Activated naive CD8-positive, alpha-beta T cell treated with anti-CD3 and anti-CD28 coated beads, Interleukin-2, amount 50 U/mL, for 24 hours (primary cell): ENCODE results near the gene ELP5.
"Not testable (repeated sequence)": the region's sequence is repeated elsewhere in the genome, so short reads cannot be mapped to it uniquely, and the experiment has no call there.

Experiments used
- ATAC-seq: fragments of 150-1000 bp; cut with Tn5 transposase; one replicate; pipeline ENCODE4 v1.10.0; 2021
- DNase-seq: peaks from one replicate; pipeline ENCODE4 v3.0.0; 2021
- H3K27ac Mint-ChIP-seq: one replicate; pipeline ENCODE4 v1.8.0; 2021; ENCODE audit warnings: mild to moderate bottlenecking, mixed read lengths
- H3K27me3 Mint-ChIP-seq: one replicate; pipeline ENCODE4 v1.8.0; 2021; ENCODE audit warnings: mixed read lengths
- H3K36me3 Mint-ChIP-seq: one replicate; pipeline ENCODE4 v1.8.0; 2021; ENCODE audit warnings: low read depth, mixed read lengths
- H3K4me1 Mint-ChIP-seq: one replicate; pipeline ENCODE4 v1.8.0; 2021; ENCODE audit warnings: mixed read lengths
- H3K4me3 Mint-ChIP-seq: one replicate; pipeline ENCODE4 v1.8.0; 2021; ENCODE audit warnings: mild to moderate bottlenecking, moderate library complexity, mixed read lengths
- H3K9me3 Mint-ChIP-seq: one replicate; pipeline ENCODE4 v1.8.0; 2021; ENCODE audit warnings: mixed read lengths

Gene ELP5

DNA sequence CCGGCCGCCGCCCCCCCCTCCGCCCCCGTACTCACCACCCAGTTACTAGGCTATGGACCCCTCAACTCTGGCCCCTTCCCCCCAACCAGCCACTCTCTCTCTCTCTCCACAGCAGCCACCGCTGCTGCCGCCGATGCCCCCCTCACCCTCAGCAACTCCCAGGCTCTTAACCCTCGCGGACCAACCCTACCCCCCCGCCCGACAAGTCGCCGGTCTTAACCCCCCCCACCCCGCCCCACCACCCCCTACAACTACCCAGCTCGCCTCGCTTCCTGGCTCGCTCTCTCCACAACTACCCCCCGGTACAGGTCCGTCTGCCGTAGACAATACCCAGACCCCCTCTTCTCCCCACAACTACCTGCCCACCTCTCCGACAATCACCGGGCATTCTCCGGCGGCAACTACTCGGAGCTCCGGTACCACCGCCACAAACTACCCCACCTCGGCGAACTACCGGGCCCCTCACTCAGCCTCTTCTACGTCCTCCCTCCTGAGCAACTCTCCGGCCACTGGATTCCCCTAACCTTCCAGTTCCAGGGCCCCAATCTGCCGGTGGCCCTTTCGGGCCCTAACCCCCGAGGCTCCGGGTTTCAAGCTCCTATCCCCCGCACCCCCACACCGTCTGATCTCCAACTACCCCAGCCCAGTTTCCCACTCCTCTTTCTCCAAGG lies 13.5 kb upstream of the ELP5 start:
- Mint-ChIP-seq H3K4me3 (peak overlapping the region; percentile 88), H3K4me1 (peaks cover 70% of the 10 kb centered on the region), H3K9me3 (no peaks in the 10 kb centered on the region), H3K36me3 (peaks cover 41% of the 10 kb centered on the region), H3K27ac (peak overlapping the region; percentile 97), H3K27me3 (peaks cover 4% of the 10 kb centered on the region)
- DNase-seq = peak; percentile 47
- no peak for ATAC-seq

DNA sequence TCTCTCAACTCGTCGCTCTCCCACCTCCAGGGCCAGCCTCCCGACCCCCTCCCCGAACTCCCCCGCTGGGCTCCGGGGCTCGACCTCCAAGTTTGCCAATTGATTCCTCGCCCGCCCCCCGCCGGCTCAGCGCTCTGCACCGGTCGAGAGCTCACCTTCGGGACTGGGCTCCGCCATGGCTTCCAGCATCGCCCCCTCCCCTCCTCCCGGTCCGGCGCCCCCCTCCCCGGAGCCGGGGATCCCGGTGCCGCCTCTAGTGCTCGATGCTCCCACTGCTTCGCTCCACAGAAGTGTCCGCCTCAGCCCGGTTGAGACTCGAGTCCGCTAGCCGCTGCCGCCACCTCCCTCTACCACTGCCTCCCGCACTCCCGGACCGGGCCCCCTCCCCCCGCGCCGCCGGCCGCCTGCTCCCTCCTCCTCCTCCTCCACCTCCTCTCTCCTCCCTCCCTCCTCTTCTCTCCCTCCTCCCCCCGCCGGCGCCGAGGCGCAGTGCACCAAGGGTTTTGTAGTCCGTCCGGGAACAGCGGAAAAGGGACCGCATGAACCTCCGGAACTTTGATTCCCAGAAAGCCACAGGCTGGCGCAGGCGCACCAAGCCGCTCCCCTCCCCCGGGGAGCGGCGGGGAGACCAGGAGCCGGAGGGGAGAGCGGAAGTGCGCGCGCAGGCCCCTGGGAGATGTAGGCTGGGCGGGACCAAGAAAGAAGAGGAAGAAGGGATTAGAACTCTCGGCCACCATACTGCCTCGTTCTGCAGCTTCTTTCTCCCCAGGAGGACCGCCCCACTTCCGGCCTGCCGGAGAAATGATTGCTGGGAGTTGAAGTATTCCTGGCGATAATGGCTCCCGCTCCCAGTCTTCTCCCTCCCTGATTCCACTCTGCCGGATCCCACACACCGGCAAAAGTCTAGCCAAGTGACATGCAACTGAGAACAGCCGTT lies 12.7 kb upstream of the ELP5 start, which contains the start of gene PHF23:
PHF23 (minus strand) TSS at position 367 of the 937 bp plus-strand sequence; CDS start at position 189, 178 bp downstream.
- peaks cover 67% of the 10 kb centered on the region for H3K4me1 Mint-ChIP-seq

DNA sequence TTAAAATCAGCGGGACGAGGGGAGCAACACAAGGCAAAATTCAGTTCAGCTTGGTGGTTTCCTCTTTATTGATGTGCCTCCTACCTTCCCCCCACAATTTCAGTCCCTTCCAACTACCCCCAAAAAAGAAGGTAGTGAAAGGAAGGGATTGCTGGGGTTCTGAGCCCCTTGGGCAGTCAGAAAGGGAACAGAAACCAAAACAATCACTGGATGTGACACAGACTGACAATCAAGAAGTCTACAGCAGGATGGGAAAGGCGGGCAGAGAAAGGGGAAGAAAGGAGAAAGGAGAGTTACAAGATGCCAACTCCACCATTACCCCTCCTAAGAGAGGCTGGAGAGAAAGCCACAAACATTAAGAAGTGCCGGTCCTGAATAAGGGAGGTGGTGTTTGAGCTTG lies 11.6 kb upstream of the ELP5 start:
- no peak for DNase-seq
- peak overlapping the region; percentile 88 for H3K4me3 Mint-ChIP-seq
- peaks cover 38% of the 10 kb centered on the region for H3K36me3 Mint-ChIP-seq
- ATAC-seq = no peak
- H3K9me3 Mint-ChIP-seq = no peaks in the 10 kb centered on the region
- peak overlapping the region; percentile 97 for H3K27ac Mint-ChIP-seq
- H3K27me3 Mint-ChIP-seq = peaks cover 1% of the 10 kb centered on the region
- H3K4me1 Mint-ChIP-seq = peaks cover 56% of the 10 kb centered on the region

More for the DNA sequence above, 12.7 kb upstream of the ELP5 start, which contains the start of gene PHF23:
- Mint-ChIP-seq H3K27ac (peak within 1 kb of the TSS; percentile 97), H3K9me3 (no peaks in the 10 kb centered on the region), H3K4me3 (peak within 1 kb of the TSS; percentile 88), H3K36me3 (peaks cover 40% of the 10 kb centered on the region), H3K27me3 (peaks cover 3% of the 10 kb centered on the region)
- ATAC-seq (peak; percentile 68), DNase-seq (peak; percentile 98)

DNA sequence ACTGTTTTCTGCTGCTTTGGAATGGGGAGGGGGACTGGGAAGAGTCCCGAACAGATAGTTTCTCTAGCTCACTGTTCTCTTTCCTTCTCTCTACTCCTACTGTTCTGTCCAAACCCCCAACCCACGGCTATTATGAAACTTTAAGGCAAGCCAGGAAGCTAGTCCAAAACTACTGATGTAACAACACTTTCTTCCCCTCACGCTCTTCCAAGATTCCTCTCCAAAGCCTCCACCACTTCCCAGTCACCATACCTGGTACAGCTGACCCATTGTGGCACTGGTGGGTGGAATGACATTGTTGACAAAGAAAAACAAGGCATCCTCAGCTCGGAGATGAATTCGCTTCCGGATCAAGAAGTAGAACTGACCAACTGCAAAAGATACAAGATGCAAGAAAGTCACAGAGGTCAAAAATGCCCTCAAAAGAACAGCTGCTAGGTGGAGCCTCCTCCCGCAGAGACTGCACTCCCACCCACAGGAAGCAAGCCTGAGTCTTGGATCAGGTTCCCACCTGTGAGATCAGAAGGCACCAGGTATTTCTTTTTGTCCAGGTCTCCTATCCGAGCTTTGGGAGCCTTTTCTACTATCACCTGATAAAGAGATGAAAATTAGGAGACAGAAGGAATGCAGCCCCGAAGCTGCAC lies 10.8 kb upstream of the ELP5 start:
- Mint-ChIP-seq H3K27me3 (peaks cover 1% of the 10 kb centered on the region), H3K4me1 (peaks cover 48% of the 10 kb centered on the region), H3K27ac (peak overlapping the region; percentile 97), H3K4me3 (peak overlapping the region; percentile 88), H3K9me3 (no peaks in the 10 kb centered on the region), H3K36me3 (peaks cover 32% of the 10 kb centered on the region)
- no peak for ATAC-seq
- no peak for DNase-seq

DNA sequence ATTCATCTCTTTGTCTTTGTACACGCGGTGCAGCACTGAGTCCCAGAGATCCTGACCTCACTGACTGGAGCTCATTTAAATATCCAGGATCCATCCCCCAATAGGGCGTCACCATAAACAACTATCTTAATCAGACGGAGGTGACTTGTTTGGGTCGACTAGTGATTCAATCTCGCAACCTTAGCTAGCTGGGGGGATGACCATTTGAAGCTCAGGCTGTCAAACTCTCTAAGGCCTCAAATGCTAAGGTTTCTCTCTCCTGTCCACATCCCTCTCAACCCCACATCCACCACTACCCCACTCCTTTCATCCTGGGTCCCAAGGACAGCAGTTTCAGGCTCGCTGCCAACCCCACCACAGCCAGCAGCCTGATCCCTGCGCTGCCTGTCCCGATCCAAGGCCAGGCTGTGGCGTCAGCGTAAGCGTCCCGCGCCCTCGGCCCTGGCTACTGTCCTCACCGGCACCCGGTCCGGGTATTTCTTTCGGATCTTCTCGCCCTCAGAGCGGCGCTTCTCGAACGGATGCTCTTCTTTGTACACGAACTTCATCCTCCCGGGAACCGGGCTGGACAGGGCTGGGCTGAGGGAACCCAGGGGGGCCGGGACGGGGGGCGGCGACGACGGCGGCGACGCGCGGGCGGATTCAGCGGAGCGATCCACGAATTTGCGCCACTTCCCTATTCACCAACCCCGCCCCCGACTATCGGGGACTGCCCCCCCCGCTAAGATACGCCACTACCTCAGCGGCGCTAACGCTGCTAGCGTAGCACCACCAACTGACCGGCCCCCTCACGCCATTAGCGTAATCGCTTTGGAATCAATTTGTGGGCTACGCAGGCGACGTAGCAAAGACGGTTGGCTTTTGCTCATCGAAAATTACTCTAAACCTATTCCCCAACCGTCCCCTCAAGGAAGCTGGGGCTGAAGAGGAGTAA lies 10.0 kb upstream of the ELP5 start, which contains the start of gene GABARAP:
GABARAP (minus strand) TSS at position 667 of the 934 bp plus-strand sequence; CDS start at position 548, 119 bp downstream.
- H3K4me3 Mint-ChIP-seq = peak within 1 kb of the TSS; percentile 88
- H3K9me3 Mint-ChIP-seq = no peaks in the 10 kb centered on the region
- peaks cover 44% of the 10 kb centered on the region for H3K4me1 Mint-ChIP-seq
- peak within 1 kb of the TSS; percentile 97 for H3K27ac Mint-ChIP-seq
- H3K27me3 Mint-ChIP-seq = peaks cover 1% of the 10 kb centered on the region
- DNase-seq (peak; percentile 94), ATAC-seq (peak; percentile 9)
- H3K36me3 Mint-ChIP-seq = peaks cover 34% of the 10 kb centered on the region

DNA sequence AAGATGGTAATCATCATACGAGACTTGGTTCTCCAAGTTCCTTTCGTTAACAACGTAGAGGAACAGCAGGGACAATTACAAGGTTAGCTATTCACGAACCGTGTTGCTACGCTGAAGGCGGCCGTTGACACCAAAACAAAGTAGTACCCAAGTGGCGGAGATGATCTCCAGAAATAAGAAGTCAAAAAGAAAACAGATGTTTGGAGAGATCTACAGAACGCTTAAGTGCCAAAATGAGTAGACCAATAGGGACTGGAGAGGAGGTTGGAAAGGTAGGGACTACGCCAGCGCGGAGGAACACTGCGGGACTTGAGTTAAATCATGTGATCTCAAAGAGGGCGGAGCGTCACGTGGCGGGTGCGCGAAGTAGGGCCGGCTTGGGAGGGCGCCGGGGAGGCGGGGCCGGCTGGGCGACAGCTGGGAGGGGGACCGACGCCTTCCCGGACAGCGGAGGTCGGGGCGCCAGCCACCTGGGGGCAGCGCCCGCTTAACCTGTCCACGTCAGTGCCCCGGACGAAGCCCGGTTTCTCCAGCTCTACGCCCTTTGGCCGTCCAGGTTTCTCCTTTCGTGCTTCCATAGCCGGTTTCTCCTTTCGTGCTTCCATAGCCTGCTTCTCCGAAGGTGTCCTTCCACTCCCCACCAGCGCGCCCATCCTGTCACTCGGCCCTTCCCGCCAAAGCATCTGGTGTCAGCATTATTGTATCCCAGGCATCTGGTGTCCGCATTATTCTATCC lies 9.1 kb upstream of the ELP5 start:
- Mint-ChIP-seq H3K27ac (peak overlapping the region; percentile 97), H3K27me3 (peaks cover 1% of the 10 kb centered on the region), H3K4me3 (peak overlapping the region; percentile 88), H3K36me3 (peaks cover 35% of the 10 kb centered on the region), H3K4me1 (peaks cover 40% of the 10 kb centered on the region), H3K9me3 (no peaks in the 10 kb centered on the region)
- peak; percentile 51 for ATAC-seq
- DNase-seq = peak; percentile 93

DNA sequence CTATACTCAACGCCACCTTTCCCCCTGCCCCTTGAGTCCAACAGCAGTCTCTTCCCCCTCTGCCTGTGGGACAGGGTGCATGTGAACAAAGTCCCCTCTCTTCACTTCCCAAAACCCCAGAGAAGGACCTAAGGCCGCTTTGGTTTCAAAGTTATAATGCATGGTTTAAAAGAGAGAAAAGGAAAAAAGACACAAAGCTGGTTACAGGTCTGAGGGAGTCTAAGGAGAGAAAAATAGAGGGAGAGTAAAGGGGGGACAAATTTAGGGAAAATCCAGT lies 8.6 kb upstream of the ELP5 start:
- no peak for ATAC-seq
- Mint-ChIP-seq H3K9me3 (no peaks in the 10 kb centered on the region), H3K27me3 (peaks cover 1% of the 10 kb centered on the region), H3K36me3 (peaks cover 35% of the 10 kb centered on the region), H3K4me3 (peak overlapping the region; percentile 88), H3K4me1 (peaks cover 40% of the 10 kb centered on the region), H3K27ac (peak overlapping the region; percentile 97)
- no peak for DNase-seq

DNA sequence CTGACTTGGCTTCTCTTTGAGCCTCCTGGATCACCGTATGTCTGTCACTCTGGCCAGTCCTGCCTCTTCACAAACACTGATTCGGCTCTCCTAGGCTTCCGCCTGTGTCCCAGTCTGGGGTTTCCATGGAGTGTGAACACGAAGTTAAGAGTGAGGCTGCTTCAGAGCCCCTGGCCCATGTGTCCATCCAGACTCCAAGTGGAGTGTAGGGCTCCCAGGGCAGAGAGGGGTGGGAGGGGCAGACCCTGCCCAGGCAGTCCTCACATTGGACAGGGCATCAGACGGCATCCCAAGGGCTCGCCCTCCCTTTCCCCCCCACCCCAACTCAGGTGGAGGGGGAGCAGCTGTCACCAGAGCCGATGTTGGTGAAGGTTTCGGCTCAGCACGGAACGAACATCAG lies 8.2 kb upstream of the ELP5 start:
- H3K4me3 Mint-ChIP-seq = not testable (repeated sequence)

DNA sequence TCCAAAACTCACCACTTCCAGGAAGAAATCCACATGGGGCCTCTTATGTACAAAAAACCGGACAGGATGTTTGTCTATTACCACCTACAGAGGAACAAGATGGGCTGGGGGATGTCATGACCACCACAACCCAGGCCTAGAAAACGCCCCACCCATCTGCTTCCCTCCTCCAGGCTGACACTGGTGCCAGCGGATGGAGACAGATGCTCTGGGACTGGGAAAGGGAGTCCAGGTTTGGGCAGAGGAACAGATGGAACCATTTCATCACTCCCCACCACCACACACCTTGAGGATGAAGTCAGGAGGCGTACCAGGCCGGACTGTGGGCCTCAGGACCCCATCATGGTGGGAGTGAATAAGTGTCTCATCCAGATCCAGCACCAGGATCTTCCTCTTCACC lies 5.2 kb upstream of the ELP5 start:
- DNase-seq (no peak), ATAC-seq (no peak)
- Mint-ChIP-seq H3K27ac (no peak overlapping the region), H3K9me3 (no peaks in the 10 kb centered on the region), H3K36me3 (peaks cover 31% of the 10 kb centered on the region), H3K4me1 (peaks cover 41% of the 10 kb centered on the region), H3K27me3 (peaks cover under 1% of the 10 kb centered on the region), H3K4me3 (no peak overlapping the region)

More for the DNA sequence above, 8.2 kb upstream of the ELP5 start:
- Mint-ChIP-seq H3K36me3 (peaks cover 38% of the 10 kb centered on the region), H3K4me1 (peaks cover 45% of the 10 kb centered on the region), H3K27ac (peak overlapping the region; percentile 53)
- H3K27me3 Mint-ChIP-seq, ATAC-seq, H3K9me3 Mint-ChIP-seq, DNase-seq: not testable (repeated sequence)

DNA sequence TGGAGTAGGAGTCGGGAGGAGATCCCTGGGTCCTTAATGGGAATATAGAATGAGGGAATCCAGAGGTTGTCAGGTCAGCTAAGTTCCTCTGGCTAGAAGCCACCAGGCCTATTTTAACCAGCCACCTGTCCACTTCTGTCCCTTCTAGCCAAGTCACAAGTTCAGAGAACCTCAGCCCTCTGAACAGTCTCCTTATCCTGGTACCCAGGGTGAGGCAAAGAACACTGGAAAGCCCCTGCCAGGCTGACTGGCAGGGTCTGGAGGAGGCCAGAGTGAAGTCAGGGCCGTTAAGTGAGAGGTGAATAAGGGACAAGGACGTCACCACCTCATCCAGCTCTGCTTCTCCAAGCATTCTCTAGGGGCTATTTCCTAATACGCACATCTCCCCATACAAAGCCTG lies 3.2 kb upstream of the ELP5 start:
- peak overlapping the region; percentile 99 for H3K4me3 Mint-ChIP-seq
- no peak for ATAC-seq
- peaks cover 32% of the 10 kb centered on the region for H3K36me3 Mint-ChIP-seq
- DNase-seq = no peak
- H3K4me1 Mint-ChIP-seq = peaks cover 48% of the 10 kb centered on the region
- H3K27me3 Mint-ChIP-seq = peaks cover 2% of the 10 kb centered on the region
- peak overlapping the region; percentile 77 for H3K27ac Mint-ChIP-seq
- H3K9me3 Mint-ChIP-seq = no peaks in the 10 kb centered on the region

DNA sequence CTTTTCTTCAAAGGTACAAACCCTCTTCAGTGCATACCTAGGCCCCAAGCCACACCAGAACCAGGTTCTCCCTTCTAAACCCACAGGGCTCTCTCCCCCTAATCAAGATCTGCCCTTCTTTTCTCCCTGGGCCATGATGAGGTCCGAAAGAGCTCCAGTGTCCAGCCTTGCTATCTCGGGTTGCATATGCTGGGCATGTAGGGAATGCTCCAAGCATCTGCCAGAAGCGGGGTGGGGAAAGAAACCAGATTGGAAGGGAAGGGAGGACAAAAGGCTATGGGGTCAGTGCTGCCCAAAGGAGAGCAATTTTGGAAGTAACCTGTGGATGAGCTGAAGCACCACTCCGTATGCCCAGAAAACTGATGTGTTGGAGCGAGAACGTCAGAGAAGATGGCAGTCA lies 2.8 kb upstream of the ELP5 start:
- Mint-ChIP-seq H3K4me3 (peak overlapping the region; percentile 99), H3K4me1 (peaks cover 52% of the 10 kb centered on the region)

DNA sequence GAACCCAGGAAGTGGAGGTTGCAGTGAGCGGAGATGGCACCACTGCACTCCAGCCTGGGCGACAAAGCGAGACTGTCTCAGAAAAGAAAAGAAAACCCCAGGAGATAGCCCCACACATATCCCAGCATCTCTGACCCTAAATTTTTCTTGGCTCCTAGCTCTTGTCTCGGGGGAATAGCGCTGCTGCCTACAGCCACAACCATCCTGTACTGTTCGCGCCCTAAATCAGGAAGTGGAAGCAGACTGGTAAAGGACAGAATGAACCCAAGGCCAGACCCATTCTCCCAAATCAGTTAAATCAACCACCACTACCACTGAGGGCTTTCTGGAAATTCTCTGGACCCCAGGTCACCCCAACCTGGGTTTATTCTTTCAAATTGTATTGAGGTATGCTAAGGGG lies 2.2 kb upstream of the ELP5 start:
- Mint-ChIP-seq H3K36me3 (peaks cover 34% of the 10 kb centered on the region), H3K4me1 (peaks cover 55% of the 10 kb centered on the region)

More for the DNA sequence above, 2.8 kb upstream of the ELP5 start:
- no peaks in the 10 kb centered on the region for H3K9me3 Mint-ChIP-seq
- peaks cover 2% of the 10 kb centered on the region for H3K27me3 Mint-ChIP-seq
- ATAC-seq (no peak), DNase-seq (no peak)
- peaks cover 35% of the 10 kb centered on the region for H3K36me3 Mint-ChIP-seq
- peak overlapping the region; percentile 77 for H3K27ac Mint-ChIP-seq

More for the DNA sequence above, 2.2 kb upstream of the ELP5 start:
- Mint-ChIP-seq H3K27ac (peak overlapping the region; percentile 94), H3K9me3 (no peaks in the 10 kb centered on the region), H3K4me3 (peak overlapping the region; percentile 99), H3K27me3 (peaks cover 2% of the 10 kb centered on the region)
- no peak for DNase-seq
- ATAC-seq = no peak
